Measurements from ENCODE around the gene CCDC27. TPM values are rescaled to one million over a fixed set of nuclear protein-coding genes. Genes with fewer than 3 reads are reported as not detected.

CCDC27 gene
- total RNA-seq, 1 donor from 2014 or later = not detected

GRCh38 chr1:3734602-3735001 lies 17.6 kb upstream of the CCDC27 start:
- Mint-ChIP-seq H3K4me3 (ENCODE audit: low read depth) (no peak overlapping the region), H3K36me3 (ENCODE audit: insufficient read depth) (peaks cover 8% of the 10 kb centered on the region), H3K4me1 (ENCODE audit: low read depth) (no peaks in the 10 kb centered on the region), H3K27ac (no peak overlapping the region), H3K9me3 (ENCODE audit: low read depth) (no peaks in the 10 kb centered on the region), H3K27me3 (no peaks in the 10 kb centered on the region)
- DNase-seq (ENCODE audit: low spot score, unreplicated experiment) = no peak
- TF ChIP-seq CTCF (IDR thresholded peaks at IDR 0.05; ENCODE audit: unreplicated experiment) = no peak

GRCh38 chr1:3735027-3735681 lies 17.1 kb upstream of the CCDC27 start:
- H3K4me3 Mint-ChIP-seq (ENCODE audit: low read depth) = no peak overlapping the region
- no peak for DNase-seq (ENCODE audit: low spot score, unreplicated experiment)
- no peaks in the 10 kb centered on the region for H3K27me3 Mint-ChIP-seq
- no peak for TF ChIP-seq CTCF (IDR thresholded peaks at IDR 0.05; ENCODE audit: unreplicated experiment)
- no peaks in the 10 kb centered on the region for H3K9me3 Mint-ChIP-seq (ENCODE audit: low read depth)
- peaks cover 8% of the 10 kb centered on the region for H3K36me3 Mint-ChIP-seq (ENCODE audit: insufficient read depth)
- H3K4me1 Mint-ChIP-seq (ENCODE audit: low read depth) = no peaks in the 10 kb centered on the region
- no peak overlapping the region for H3K27ac Mint-ChIP-seq

- no peaks in the 10 kb centered on the region for H3K9me3 Mint-ChIP-seq (ENCODE audit: low read depth)
- no peak for TF ChIP-seq CTCF (IDR thresholded peaks at IDR 0.05; ENCODE audit: unreplicated experiment)
Observed at GRCh38 chr1:3735688-3736087, 16.6 kb upstream of the CCDC27 start.

GRCh38 chr1:3736131-3736561 lies 16.1 kb upstream of the CCDC27 start:
- H3K27ac Mint-ChIP-seq = no peak overlapping the region
- no peaks in the 10 kb centered on the region for H3K4me1 Mint-ChIP-seq (ENCODE audit: low read depth)

More at GRCh38 chr1:3735688-3736087, 16.6 kb upstream of the CCDC27 start:
- no peak overlapping the region for H3K27ac Mint-ChIP-seq
- H3K4me3 Mint-ChIP-seq (ENCODE audit: low read depth) = no peak overlapping the region
- DNase-seq (ENCODE audit: low spot score, unreplicated experiment) = no peak
- H3K4me1 Mint-ChIP-seq (ENCODE audit: low read depth) = no peaks in the 10 kb centered on the region
- H3K27me3 Mint-ChIP-seq = no peaks in the 10 kb centered on the region
- H3K36me3 Mint-ChIP-seq (ENCODE audit: insufficient read depth) = peaks cover 9% of the 10 kb centered on the region

GRCh38 chr1:3736708-3737107 lies 15.5 kb upstream of the CCDC27 start:
- no peaks in the 10 kb centered on the region for H3K9me3 Mint-ChIP-seq (ENCODE audit: low read depth)
- H3K27me3 Mint-ChIP-seq = no peaks in the 10 kb centered on the region
- DNase-seq (ENCODE audit: low spot score, unreplicated experiment) = no peak
- H3K4me3 Mint-ChIP-seq (ENCODE audit: low read depth) = no peak overlapping the region
- TF ChIP-seq CTCF (IDR thresholded peaks at IDR 0.05; ENCODE audit: unreplicated experiment) = no peak
- peaks cover 13% of the 10 kb centered on the region for H3K36me3 Mint-ChIP-seq (ENCODE audit: insufficient read depth)
- no peaks in the 10 kb centered on the region for H3K4me1 Mint-ChIP-seq (ENCODE audit: low read depth)
- no peak overlapping the region for H3K27ac Mint-ChIP-seq

More at GRCh38 chr1:3736131-3736561, 16.1 kb upstream of the CCDC27 start:
- H3K36me3 Mint-ChIP-seq (ENCODE audit: insufficient read depth) = peaks cover 10% of the 10 kb centered on the region
- TF ChIP-seq CTCF (IDR thresholded peaks at IDR 0.05; ENCODE audit: unreplicated experiment) = no peak
- no peak for DNase-seq (ENCODE audit: low spot score, unreplicated experiment)
- H3K4me3 Mint-ChIP-seq (ENCODE audit: low read depth) = no peak overlapping the region
- no peaks in the 10 kb centered on the region for H3K9me3 Mint-ChIP-seq (ENCODE audit: low read depth)
- no peaks in the 10 kb centered on the region for H3K27me3 Mint-ChIP-seq

All from progenitor cell of endocrine pancreas (in vitro differentiated cells).